ENCODE measurements around the gene CDH5. TPM values are rescaled to one million over a fixed set of nuclear protein-coding genes. Genes with fewer than 3 reads are reported as not detected.

CDH5 gene
- total RNA-seq, 1 donor from 2014 or later = 12.5 TPM

- no peak for DNase-seq (ENCODE audit: low spot score)
Observed at GRCh38 chr16:66416136-66416535, 49.6 kb downstream of the CDH5 start.

DNA sequence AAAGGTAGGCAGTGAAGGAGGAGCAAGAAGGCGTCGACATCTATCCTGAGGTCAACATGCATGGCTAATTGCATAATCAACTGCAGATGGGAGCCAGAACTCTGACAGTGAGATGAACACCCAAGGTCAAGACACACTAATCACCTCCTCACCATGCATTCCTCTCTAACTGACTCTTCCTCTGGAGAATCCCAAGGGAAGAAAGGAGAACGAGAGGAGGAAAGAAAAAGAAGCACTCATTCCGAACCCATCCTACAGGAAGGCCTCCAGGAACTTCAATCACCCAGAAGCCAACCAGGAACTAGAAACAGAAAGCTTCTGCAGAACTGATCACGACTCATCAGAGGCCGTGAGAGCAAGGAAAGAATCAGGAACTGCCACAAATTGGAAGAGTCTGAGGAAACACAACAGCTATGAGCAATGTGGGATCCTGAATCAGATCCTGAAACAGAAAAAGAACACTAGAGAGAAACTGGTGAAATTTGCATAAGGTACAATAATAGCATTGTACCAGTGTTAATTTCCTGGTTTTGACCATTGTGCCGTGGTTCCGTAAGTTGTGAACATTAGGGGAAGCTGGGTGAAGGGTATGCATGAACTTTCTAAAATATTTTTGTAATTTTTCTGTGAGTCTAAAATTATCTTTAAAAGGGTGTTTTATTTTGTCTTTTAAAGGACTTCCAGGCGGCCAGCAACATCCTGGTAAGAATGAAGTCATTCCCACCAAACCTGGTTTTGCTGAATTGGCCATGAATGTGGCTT is 50.6 kb downstream of the CDH5 start:
- no peak for DNase-seq (ENCODE audit: low spot score)

DNA sequence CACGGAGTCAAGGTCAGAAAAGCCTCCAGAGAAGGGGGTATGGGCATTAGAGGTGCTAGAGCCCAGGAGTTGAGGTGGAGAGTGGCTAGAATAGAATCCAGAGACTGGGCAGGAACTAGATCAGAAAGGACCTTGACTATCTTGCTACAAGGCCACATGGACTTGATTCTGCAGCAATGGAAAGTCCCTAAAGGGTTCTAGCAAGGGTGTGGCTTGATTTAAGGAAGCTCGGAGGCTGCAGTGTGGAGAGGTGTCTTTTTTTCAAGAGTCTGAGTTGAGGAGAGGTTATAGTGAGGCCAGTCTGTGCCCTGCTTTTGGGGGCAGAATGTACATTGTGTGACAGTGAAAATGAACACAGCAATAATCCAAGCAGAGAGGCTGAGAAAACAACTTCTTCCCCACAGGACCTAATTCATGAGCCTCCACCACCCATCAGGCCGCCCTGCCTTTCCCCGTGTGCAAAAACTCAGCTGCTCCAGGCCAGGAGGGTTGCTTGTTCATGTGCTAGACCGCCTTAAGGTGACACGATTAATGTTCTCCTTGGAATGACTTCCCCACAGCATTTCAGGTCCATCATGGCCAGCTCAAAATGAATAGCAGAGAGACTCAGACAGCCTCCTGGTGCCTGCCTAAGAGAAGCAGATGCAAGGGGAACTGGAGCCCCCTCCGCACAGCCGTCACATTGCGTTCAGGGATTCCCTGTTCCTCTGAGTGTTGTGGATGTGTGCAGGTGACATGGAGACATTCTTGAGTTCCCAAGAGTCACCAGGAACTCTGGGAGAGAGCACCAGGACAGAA is 51.9 kb downstream of the CDH5 start:
- no peak for DNase-seq (ENCODE audit: low spot score)

DNA sequence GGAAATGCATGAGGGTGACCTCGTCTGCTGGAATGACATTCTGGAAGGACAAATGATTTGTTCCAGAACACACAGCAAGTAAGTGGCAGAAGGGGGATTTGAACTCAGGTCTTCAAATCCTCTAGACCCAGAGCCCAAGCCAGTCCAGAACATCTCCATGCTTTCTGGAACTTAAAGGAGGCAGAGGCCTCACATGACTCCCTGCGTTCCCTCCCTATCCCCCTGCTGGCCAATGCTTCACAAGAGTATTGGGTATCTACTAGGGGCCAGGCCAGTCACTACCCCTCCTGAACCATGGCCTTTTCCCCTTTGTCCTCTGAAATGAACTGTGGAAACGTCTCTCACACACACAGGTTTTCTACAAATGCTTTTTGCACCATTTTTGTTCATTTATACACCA is 53.0 kb downstream of the CDH5 start:
- no peak for DNase-seq (ENCODE audit: low spot score)

DNA sequence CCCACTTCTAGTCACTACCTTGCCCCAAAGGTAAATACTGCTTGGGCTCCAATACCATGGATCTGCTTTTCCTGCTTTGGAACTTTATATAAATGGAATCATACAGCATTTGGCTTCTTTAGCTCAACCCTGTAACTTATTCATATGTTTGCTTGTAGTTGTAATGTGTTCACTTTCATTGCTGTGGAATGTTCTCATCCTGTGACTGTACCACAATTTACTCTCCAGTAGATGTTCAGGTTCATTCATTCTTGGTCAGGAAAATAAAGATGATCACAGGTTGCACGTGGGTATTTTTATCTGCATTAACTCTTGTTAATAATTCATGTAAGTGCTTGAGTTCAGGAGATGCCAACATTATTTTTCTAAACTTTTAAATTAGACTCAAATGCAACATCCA is 53.9 kb downstream of the CDH5 start:
- no peak for DNase-seq (ENCODE audit: low spot score)

DNA sequence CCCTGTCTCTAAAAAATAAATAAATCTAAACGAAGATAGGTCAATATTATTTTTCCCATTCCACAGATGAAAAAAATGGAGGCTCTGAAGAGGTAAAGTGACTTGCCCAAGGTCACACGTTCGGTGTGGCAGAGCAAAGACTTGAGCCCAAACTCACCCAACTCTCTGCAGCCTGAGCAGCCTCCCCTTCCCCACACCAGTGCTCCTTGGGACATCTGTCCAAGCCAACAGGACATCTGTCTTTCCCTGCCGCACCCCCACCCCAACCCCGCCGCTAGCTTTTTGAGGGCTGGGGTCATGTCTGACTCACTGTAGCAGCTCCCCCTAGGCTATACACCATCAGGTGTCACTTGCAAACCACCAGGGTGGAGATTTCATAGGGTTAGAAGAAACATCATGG is 55.4 kb downstream of the CDH5 start:
- DNase-seq (ENCODE audit: low spot score) = no peak

DNA sequence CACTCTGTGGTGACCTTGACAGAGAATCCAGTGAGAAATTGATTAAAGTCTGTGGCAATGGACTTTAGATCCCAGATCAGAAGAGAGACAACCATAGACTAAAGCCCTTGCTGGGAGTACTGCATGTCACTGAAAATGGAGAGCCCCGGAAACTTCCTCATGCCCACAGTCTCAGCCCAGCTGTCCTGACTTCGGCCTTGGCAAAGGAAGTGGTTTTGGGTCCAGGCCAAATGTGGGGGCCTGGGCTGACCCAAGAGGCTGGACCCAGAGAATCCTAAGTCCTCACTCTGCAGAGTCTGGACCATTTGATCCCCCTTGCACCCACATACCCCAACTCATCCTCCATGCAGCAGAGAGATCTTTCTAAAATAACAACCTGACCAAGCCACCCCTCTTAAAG is 55.9 kb downstream of the CDH5 start:
- no peak for DNase-seq (ENCODE audit: low spot score)

DNA sequence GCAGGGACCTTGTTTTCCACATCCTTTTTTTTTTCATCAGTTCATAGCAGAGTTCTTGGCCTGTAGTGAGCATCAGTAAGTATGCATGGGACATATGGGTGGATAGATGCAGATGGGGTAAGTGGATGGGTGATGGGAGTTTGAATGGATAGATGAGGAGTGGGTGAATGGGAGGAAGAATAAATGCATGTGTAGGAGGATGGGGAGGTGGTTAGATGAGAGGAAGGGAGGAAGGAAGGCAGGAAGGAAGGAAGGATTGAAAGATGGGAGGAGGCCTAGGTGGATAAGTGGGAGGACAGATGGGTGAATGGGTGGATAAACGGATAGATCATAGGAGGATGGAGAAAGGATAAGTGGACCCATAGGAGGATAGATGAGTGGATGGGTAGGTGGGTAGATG is 56.7 kb downstream of the CDH5 start:
- no peak for DNase-seq (ENCODE audit: low spot score)

GRCh38 chr16:66425651-66426050 is 59.2 kb downstream of the CDH5 start:
- DNase-seq (ENCODE audit: low spot score) = no peak

GRCh38 chr16:66426112-66427035 is 59.9 kb downstream of the CDH5 start:
- DNase-seq (ENCODE audit: low spot score) = no peak

- no peak for DNase-seq (ENCODE audit: low spot score)
Observed at GRCh38 chr16:66427036-66427860, 60.8 kb downstream of the CDH5 start, which contains the start of gene BEAN1. Gene BEAN1, plus strand, starts transcription at chr16:66427295. Its CDS starts 10,382 bp downstream, at chr16:66437677.

- DNase-seq (ENCODE audit: low spot score) = no peak
Observed at GRCh38 chr16:66427871-66428681, 61.6 kb downstream of the CDH5 start.

GRCh38 chr16:66428682-66429251 is 62.3 kb downstream of the CDH5 start:
- no peak for DNase-seq (ENCODE audit: low spot score)

DNA sequence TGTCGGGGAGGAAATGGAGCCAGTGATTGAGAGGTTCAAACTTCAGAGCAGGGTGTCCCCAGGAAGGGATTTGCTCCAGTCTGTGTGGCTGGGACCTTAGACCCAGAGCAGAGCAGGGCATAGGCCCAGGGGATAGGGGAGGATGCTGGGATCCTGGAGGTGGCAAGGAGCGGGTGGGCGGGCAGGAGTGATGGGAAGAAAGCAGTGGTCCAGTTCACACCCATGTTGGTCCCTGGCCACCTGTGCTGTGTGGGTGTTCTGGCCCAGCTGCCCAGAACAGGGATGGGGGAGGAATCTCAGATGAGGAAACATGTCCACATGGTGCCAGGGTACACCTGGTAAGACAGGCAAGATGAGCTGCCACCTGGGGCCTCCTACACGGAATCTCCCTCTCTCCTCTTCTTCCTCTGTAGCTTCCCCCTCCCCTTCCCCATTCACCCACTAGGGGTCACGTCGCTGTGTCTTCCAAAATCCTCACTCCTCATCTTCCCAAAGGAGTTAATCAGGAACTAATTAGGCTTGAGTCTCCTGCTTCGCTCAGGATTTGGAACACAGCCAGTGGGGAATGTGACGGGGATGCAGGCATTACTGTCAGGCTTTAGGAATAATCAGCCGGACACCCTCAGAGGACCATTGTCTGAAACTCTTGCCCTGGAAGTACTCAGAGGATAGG is 62.9 kb downstream of the CDH5 start:
- no peak for DNase-seq (ENCODE audit: low spot score)

GRCh38 chr16:66430214-66430613 is 63.7 kb downstream of the CDH5 start:
- no peak for DNase-seq (ENCODE audit: low spot score)

DNA sequence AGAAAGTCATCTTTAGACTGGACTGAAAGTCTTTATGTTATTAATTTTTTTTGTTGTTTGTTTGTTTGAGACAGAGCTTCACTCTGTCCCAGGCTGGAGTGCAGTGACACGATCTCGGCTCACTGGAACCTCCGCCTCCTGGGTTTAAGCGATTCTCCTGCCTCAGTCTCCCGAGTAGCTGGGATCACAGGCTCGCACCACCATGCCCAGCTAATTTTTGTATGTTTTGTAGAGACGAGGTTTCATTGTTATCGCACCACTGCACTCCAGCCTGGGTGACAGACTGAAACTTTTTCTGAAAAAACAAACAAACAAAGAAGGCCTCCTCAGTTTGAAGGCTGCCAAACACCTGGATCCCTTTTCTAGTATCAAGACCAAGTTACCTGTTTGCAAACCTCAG is 65.3 kb downstream of the CDH5 start:
- DNase-seq (ENCODE audit: low spot score) = no peak

DNA sequence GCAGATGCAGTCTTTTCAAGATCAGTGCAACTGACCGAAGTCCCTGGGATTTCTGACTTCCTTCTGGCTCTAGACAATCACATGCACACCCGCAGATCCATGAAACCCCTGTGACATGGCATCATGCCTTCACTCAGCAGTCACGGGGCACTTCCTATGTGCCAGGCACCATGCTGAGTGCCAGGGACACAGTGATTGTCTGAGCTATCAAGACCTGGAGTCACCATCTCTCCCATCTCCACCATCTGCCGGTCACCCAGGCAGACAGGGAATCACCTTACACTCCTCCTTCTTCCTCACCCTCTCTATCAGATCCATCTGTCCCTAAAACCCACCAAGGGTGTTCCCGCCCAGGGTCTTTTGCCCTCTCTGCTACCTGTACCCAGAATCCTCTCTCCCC is 65.9 kb downstream of the CDH5 start:
- DNase-seq (ENCODE audit: low spot score) = no peak

GRCh38 chr16:66434619-66435430 is 68.3 kb downstream of the CDH5 start:
- DNase-seq (ENCODE audit: low spot score) = no peak
